K562 (cell line): Measurements from ENCODE around the gene PPOX. TPM values are rescaled to one million over a fixed set of nuclear protein-coding genes. Genes with fewer than 3 reads are reported as not detected.

ENCODE experiments used
- CC2D1A ChIP-seq: fragments of 450-650 bp; IDR thresholded peaks from 2 replicates; pipeline ENCODE4 v1.6.1; 2017; ENCODE audit warnings: mild to moderate bottlenecking
- CHD4 ChIP-seq: fragments of 200-600 bp; sonication (generic); IDR thresholded peaks from 3 replicates; pipeline ENCODE4 v1.6.1; 2012; ENCODE audit warnings: low read depth, mild to moderate bottlenecking, mixed read lengths, low read length, inconsistent platforms; ENCODE audit not compliant: insufficient read depth, insufficient replicate concordance, poor library complexity, severe bottlenecking
- E2F6 ChIP-seq, 2 experiments: IDR thresholded peaks; 2 replicates each; pipeline ENCODE4 v1.6.1; 2011; ENCODE audit warnings: borderline replicate concordance in 1 of 2, control low read depth in 1 of 2, low read depth in 1 of 2, low read length in 1 of 2, mild to moderate bottlenecking in 1 of 2, mixed read lengths in 1 of 2, moderate library complexity in 1 of 2; ENCODE audit not compliant: insufficient read depth in 1 of 2, insufficient read length in 1 of 2, poor library complexity in 1 of 2, severe bottlenecking in 1 of 2; ENCODE audit errors: extremely low read depth in 1 of 2
- ILK ChIP-seq: fragments of 450-650 bp; IDR thresholded peaks from 2 replicates; pipeline ENCODE4 v1.6.1; 2016; ENCODE audit warnings: missing genetic modification characterization, low read depth, mild to moderate bottlenecking, missing compliant biosample characterization, moderate library complexity, borderline replicate concordance
- MXI1 ChIP-seq: IDR thresholded peaks from 2 replicates; pipeline ENCODE4 v1.6.1; 2011; ENCODE audit warnings: low read depth, mild to moderate bottlenecking, improper control_type of control experiment, low read length
- PHF21A ChIP-seq: fragments of 450-650 bp; IDR thresholded peaks from 2 replicates; pipeline ENCODE4 v1.6.1; 2017; ENCODE audit warnings: low read depth, borderline replicate concordance
- POLR2AphosphoS5 ChIP-seq: IDR thresholded peaks from 2 replicates; pipeline ENCODE4 v1.6.1; 2011; ENCODE audit warnings: mild to moderate bottlenecking, low read depth, low read length, moderate library complexity; ENCODE audit not compliant: control insufficient read depth, insufficient read depth
- RFX5 ChIP-seq: IDR thresholded peaks from 2 replicates; pipeline ENCODE4 v1.6.1; 2011; ENCODE audit warnings: low read depth, mild to moderate bottlenecking, improper control_type of control experiment, low read length
- RHOXF2B ChIP-seq: fragments of 250-450 bp; sonication (Bioruptor Pico); conservative IDR thresholded peaks from 2 replicates; pipeline ENCODE4 v1.5.1; 2021
- SIN3B ChIP-seq: fragments of 450-650 bp; IDR thresholded peaks from 2 replicates; pipeline ENCODE4 v1.6.1; 2017; ENCODE audit warnings: low read depth, mild to moderate bottlenecking, moderate library complexity
- SOX6 ChIP-seq: fragments of 450-650 bp; IDR thresholded peaks from 2 replicates; pipeline ENCODE4 v1.6.1; 2014; ENCODE audit warnings: mild to moderate bottlenecking
- SPI1 ChIP-seq: IDR thresholded peaks from 2 replicates; pipeline ENCODE4 v1.6.1; 2011; ENCODE audit warnings: low read depth, low read length, control low read depth, borderline replicate concordance
- THRAP3 ChIP-seq: fragments of 450-650 bp; IDR thresholded peaks from 2 replicates; pipeline ENCODE4 v1.6.1; 2016; ENCODE audit warnings: mild to moderate bottlenecking, inconsistent platforms, borderline replicate concordance
- ZBTB2 ChIP-seq: fragments of 450-650 bp; IDR thresholded peaks from 2 replicates; pipeline ENCODE4 v1.6.1; 2016; ENCODE audit warnings: antibody characterized with exemption
- ZFP30 ChIP-seq: fragments of 250-450 bp; sonication (Bioruptor Pico); IDR thresholded peaks from 2 replicates; pipeline ENCODE4 v1.8.0; 2022; ENCODE audit warnings: moderate library complexity, mild to moderate bottlenecking, inconsistent platforms, borderline replicate concordance
- ZNF175 ChIP-seq: fragments of 200-800 bp; sonication (Bioruptor generic); IDR thresholded peaks from 2 replicates; pipeline ENCODE4 v1.6.1; 2016; ENCODE audit warnings: low read depth, mild to moderate bottlenecking, missing genetic modification characterization, missing compliant biosample characterization
- ZNF197 ChIP-seq: fragments of 200-800 bp; sonication (Bioruptor generic); IDR thresholded peaks from 2 replicates; pipeline ENCODE4 v1.6.1; 2016; ENCODE audit warnings: low read depth, missing genetic modification characterization, missing compliant biosample characterization
- ZNF23 ChIP-seq: fragments of 250-450 bp; sonication (Bioruptor Pico); IDR thresholded peaks from 2 replicates; pipeline ENCODE4 v1.4.0; 2020; ENCODE audit warnings: mild to moderate bottlenecking
- ZNF311 ChIP-seq: fragments of 250-450 bp; sonication (Bioruptor Pico); IDR thresholded peaks from 2 replicates; pipeline ENCODE4 v1.4.0; 2020; ENCODE audit warnings: mild to moderate bottlenecking, moderate library complexity
- ZNF57 ChIP-seq: fragments of 450-650 bp; formaldehyde crosslinking; IDR thresholded peaks from 2 replicates; pipeline ENCODE4 v1.4.0; 2020; ENCODE audit warnings: mild to moderate bottlenecking, moderate library complexity
- ZNF77 ChIP-seq: fragments of 250-450 bp; sonication (Bioruptor Pico); IDR thresholded peaks from 2 replicates; pipeline ENCODE4 v1.5.0; 2020
- ZNF780A ChIP-seq: fragments of 250-450 bp; sonication (Bioruptor Pico); IDR thresholded peaks from 2 replicates; pipeline ENCODE4 v1.5.0; 2021; ENCODE audit warnings: mild to moderate bottlenecking
- ZSCAN29 ChIP-seq: fragments of 450-650 bp; IDR thresholded peaks from 2 replicates; pipeline ENCODE4 v1.6.1; 2017
- polyA plus RNA-seq, 8 experiments: library from polyadenylated mRNA; depleted of rRNA in 4 of 8; stranded (reverse) in 5 of 8; unstranded in 3 of 8; fragments of >200 nt; fragmentation: Nextera tagmentation in 2 of 8; fragmentation: Illumina TruSeq in 1 of 8; extraction: Ambion mirVana in 2 of 8; extraction: Trizol in 1 of 8; gene quantifications; 2 replicates each; pipeline versions ENCODE4 v1.2.1 to v1.2.3, GENCODE V29; 2011 to 2014; ENCODE audit warnings: inconsistent platforms in 1 of 8, missing spikeins in 1 of 8
- total RNA-seq, 7 experiments: library from RNA; depleted of rRNA in 6 of 7; stranded (reverse); fragments of >200 nt in 6 of 7; fragmentation: Illumina TruSeq in 2 of 7; extraction: Trizol in 2 of 7; gene quantifications; 2 replicates each; pipeline versions ENCODE4 v1.2.1 to v1.2.3, GENCODE V29; 2011 to 2021; ENCODE audit warnings: low replicate concordance in 1 of 7
- TF ChIP-seq, protein P1 (sequence below): sonication (generic); formaldehyde crosslinking; IDR thresholded peaks from 2 replicates; pipeline ENCODE4 v1.5.0; 2020; ENCODE audit warnings: missing genetic modification reagents
- TF ChIP-seq, protein P2 (sequence below), 2 experiments: fragments of 250-450 bp in 1 of 2; fragments of 450-650 bp in 1 of 2; sonication (Bioruptor Pico) in 1 of 2; IDR thresholded peaks; 2 replicates each; pipeline versions ENCODE4 v1.6.1 to v1.8.0; 2016 to 2021; ENCODE audit warnings: mild to moderate bottlenecking in 2 of 2, moderate library complexity in 2 of 2, missing compliant biosample characterization in 1 of 2, missing genetic modification characterization in 1 of 2

The PPOX gene
- total and polyA plus RNA-seq, 9 of the 15 experiments (the other 6 are each of a cell fraction or from before 2014, with no cell fraction given): 17.0 to 57.1 (median 38.9) TPM

DNA sequence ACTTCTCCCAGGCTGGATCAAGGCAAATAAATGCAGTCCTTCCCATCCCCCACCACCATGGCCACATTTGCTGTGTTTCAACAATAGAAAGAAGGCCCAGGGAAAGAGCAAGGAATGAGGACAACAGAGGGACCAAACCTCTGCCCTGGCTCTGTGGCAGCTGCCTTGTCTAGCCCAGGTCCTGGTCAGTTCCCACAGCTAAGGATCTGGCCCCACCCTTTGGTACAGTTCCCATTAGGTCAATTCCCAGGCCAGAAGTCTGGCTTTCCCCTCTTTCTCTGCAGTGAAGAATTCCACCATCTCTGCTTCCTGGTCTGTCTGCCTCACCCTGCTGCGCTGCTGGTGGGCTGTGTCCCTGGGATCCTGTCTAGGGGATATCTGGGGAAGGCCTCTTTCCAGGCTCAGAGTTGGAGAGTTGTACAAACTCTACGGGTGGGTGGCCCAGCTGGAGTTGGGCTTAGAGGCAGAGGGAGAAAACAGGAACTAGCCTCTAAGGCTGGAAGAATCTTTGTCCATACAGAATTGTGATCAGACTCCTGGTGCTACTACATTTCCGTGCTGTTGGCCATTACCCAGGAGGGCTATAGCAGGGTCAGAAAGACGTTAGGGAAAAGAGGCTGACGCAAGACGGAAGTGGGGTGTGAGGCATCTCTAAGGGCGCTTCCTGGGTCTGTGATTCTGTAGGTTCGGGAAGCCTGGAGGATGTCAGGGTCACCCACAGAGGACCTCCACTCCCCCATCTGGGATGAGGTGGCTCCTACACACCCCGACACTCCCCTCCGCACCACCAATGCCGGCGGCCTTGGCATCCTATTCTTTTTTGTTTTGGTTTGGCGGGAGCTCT lies 35.0 kb downstream of the PPOX start (continued):
- TF ChIP-seq POLR2AphosphoS5 (no peak), ZNF780A (CRISPR knock-in tag) (no peak), THRAP3 (no peak), E2F6 (IDR thresholded peaks at IDR 0.05; ENCODE audit: borderline replicate concordance in 1 of 2, extremely low read depth in 1 of 2, insufficient read depth in 1 of 2, insufficient read length in 1 of 2, low read depth in 1 of 2, low read length in 1 of 2, poor library complexity in 1 of 2, severe bottlenecking in 1 of 2) (no peak), ZNF23 (CRISPR knock-in tag) (no peak), SOX6 (0 out of 2 replicates have a peak, but pooled peaks have one; percentile 7), ZSCAN29 (no peak), CC2D1A (no peak), ZNF175 (CRISPR knock-in tag) (peak; percentile 14; the same call in 1 of the 2 replicates), ZNF77 (no peak), ILK (tag) (no peak), PHF21A (no peak), SPI1 (peak; percentile 71; the same call in 1 of the 2 replicates), RHOXF2B (CRISPR knock-in tag) (no peak), ZNF311 (CRISPR knock-in tag) (no peak), ZFP30 (CRISPR knock-in tag) (no peak), RFX5 (no peak), ZNF57 (CRISPR knock-in tag) (no peak), ZBTB2 (no peak; the same call in 1 of the 2 replicates), MXI1 (no peak), SIN3B (no peak), ZNF197 (CRISPR knock-in tag) (peak; percentile 60; the same call in 1 of the 2 replicates), CHD4 (no peak)
- TF ChIP-seq, protein P1, sequence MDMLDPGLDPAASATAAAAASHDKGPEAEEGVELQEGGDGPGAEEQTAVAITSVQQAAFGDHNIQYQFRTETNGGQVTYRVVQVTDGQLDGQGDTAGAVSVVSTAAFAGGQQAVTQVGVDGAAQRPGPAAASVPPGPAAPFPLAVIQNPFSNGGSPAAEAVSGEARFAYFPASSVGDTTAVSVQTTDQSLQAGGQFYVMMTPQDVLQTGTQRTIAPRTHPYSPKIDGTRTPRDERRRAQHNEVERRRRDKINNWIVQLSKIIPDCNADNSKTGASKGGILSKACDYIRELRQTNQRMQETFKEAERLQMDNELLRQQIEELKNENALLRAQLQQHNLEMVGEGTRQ (CRISPR knock-in tag): no peak
- TF ChIP-seq, protein P2, sequence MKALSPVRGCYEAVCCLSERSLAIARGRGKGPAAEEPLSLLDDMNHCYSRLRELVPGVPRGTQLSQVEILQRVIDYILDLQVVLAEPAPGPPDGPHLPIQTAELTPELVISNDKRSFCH (CRISPR knock-in tag; IDR thresholded peaks at IDR 0.05): no peak
- TF ChIP-seq, protein P2 (tag; IDR thresholded peaks at IDR 0.05): peak; percentile 65; the same call in 1 of the 2 replicates
